Measurements from ENCODE around the gene ABHD12. TPM values are rescaled to one million over a fixed set of nuclear protein-coding genes. Genes with fewer than 3 reads are reported as not detected.

ABHD12 gene
- total and polyA plus RNA-seq, 2 experiments from 2014 or later = 69.5 to 187 TPM

- H3K27ac ChIP-seq = no peak overlapping the region
- no peak for DNase-seq (ENCODE audit: low spot score)
- 92% methylated on average over 13 of the region's 13 CpGs for WGBS (ENCODE audit: low lambda C conversion rate, missing lambda C conversion rate)
- H3K9me3 ChIP-seq (ENCODE audit: low read depth) = no peaks in the 10 kb centered on the region
- peaks cover 36% of the 10 kb centered on the region for H3K79me2 ChIP-seq
- no peak overlapping the region for H3K4me3 ChIP-seq
- no peaks in the 10 kb centered on the region for H3K9me2 ChIP-seq (replicated peaks; ENCODE audit: insufficient read depth)
- H4K20me1 ChIP-seq (ENCODE audit: insufficient read depth, poor library complexity, severe bottlenecking) = peaks cover 2% of the 10 kb centered on the region
- H3K27me3 ChIP-seq = no peaks in the 10 kb centered on the region
- no peak overlapping the region for H2AFZ ChIP-seq
- no peak for TF ChIP-seq EZH2phosphoT487 (IDR thresholded peaks at IDR 0.05; ENCODE audit: low read depth, severe bottlenecking, unreplicated experiment)
- no peak for TF ChIP-seq EZH2 (IDR thresholded peaks at IDR 0.05; ENCODE audit: borderline replicate concordance)
- TF ChIP-seq CTCF (IDR thresholded peaks at IDR 0.05; ENCODE audit: poor library complexity) = no peak
- no peak overlapping the region for H3K4me2 ChIP-seq
- no peaks in the 10 kb centered on the region for H3K4me1 ChIP-seq (ENCODE audit: insufficient read depth)
- H3K36me3 ChIP-seq (replicated peaks; ENCODE audit: insufficient read depth, low read depth) = no peaks in the 10 kb centered on the region
Observed at GRCh38 chr20:25320035-25320800, 70.4 kb downstream of the ABHD12 start.

GRCh38 chr20:25319241-25320034 lies 71.2 kb downstream of the ABHD12 start:
- Histone ChIP-seq H3K4me2 (no peak overlapping the region), H3K9me2 (replicated peaks; ENCODE audit: insufficient read depth) (no peaks in the 10 kb centered on the region), H3K4me3 (no peak overlapping the region), H3K36me3 (replicated peaks; ENCODE audit: insufficient read depth, low read depth) (no peaks in the 10 kb centered on the region), H3K27me3 (no peaks in the 10 kb centered on the region), H3K27ac (no peak overlapping the region), H3K79me2 (peaks cover 34% of the 10 kb centered on the region), H3K9me3 (ENCODE audit: low read depth) (no peaks in the 10 kb centered on the region), H2AFZ (no peak overlapping the region), H3K4me1 (ENCODE audit: insufficient read depth) (no peaks in the 10 kb centered on the region), H4K20me1 (ENCODE audit: insufficient read depth, poor library complexity, severe bottlenecking) (peaks cover 2% of the 10 kb centered on the region)
- TF ChIP-seq CTCF (IDR thresholded peaks at IDR 0.05; ENCODE audit: poor library complexity) (no peak), EZH2phosphoT487 (IDR thresholded peaks at IDR 0.05; ENCODE audit: low read depth, severe bottlenecking, unreplicated experiment) (no peak), EZH2 (IDR thresholded peaks at IDR 0.05; ENCODE audit: borderline replicate concordance) (no peak)
- DNase-seq (ENCODE audit: low spot score) = no peak
- 81% methylated on average over 11 of the region's 11 CpGs for WGBS (ENCODE audit: low lambda C conversion rate, missing lambda C conversion rate)

GRCh38 chr20:25318471-25319240 lies 72.0 kb downstream of the ABHD12 start:
- H4K20me1 ChIP-seq (ENCODE audit: insufficient read depth, poor library complexity, severe bottlenecking) = peaks cover 1% of the 10 kb centered on the region
- no peaks in the 10 kb centered on the region for H3K9me2 ChIP-seq (replicated peaks; ENCODE audit: insufficient read depth)
- WGBS (ENCODE audit: low lambda C conversion rate, missing lambda C conversion rate) = 92% methylated on average over 16 of the region's 16 CpGs
- no peak overlapping the region for H3K4me3 ChIP-seq
- H3K27me3 ChIP-seq = no peaks in the 10 kb centered on the region
- H3K36me3 ChIP-seq (replicated peaks; ENCODE audit: insufficient read depth, low read depth) = no peaks in the 10 kb centered on the region
- H3K79me2 ChIP-seq = peaks cover 28% of the 10 kb centered on the region
- no peak overlapping the region for H2AFZ ChIP-seq
- TF ChIP-seq EZH2phosphoT487 (IDR thresholded peaks at IDR 0.05; ENCODE audit: low read depth, severe bottlenecking, unreplicated experiment) = no peak
- TF ChIP-seq CTCF (IDR thresholded peaks at IDR 0.05; ENCODE audit: poor library complexity) = no peak
- TF ChIP-seq EZH2 (IDR thresholded peaks at IDR 0.05; ENCODE audit: borderline replicate concordance) = no peak
- H3K4me1 ChIP-seq (ENCODE audit: insufficient read depth) = no peaks in the 10 kb centered on the region
- no peaks in the 10 kb centered on the region for H3K9me3 ChIP-seq (ENCODE audit: low read depth)
- H3K27ac ChIP-seq = no peak overlapping the region
- no peak for DNase-seq (ENCODE audit: low spot score)
- no peak overlapping the region for H3K4me2 ChIP-seq
